Aorta (tissue), 5 donors: ENCODE results near the gene HEATR3. TPM values are rescaled to one million over a fixed set of nuclear protein-coding genes. Genes with fewer than 3 reads are reported as not detected.

Experiments used
- ATAC-seq: fragments of 200-7000 bp; cut with Tn5 transposase; one replicate; pipeline ENCODE4 v1.9.1; 2022; ENCODE audit warnings: moderate library complexity; ENCODE audit not compliant: low FRiP score
- DNase-seq, 2 donors: peaks; one replicate each; pipeline ENCODE4 v3.0.0-alpha.2; 2020
- H3K27ac ChIP-seq, 2 donors: one replicate each; pipeline ENCODE4 v1.5.1; 2013; ENCODE audit warnings: low read length in 2 of 2, mild to moderate bottlenecking in 2 of 2, moderate library complexity in 2 of 2, control low read depth in 1 of 2, inconsistent platforms in 1 of 2, low read depth in 1 of 2
- H3K27me3 ChIP-seq, 2 donors: one replicate each; pipeline ENCODE4 v1.6.1; 2013; ENCODE audit warnings: control low read depth in 1 of 2, low read length in 1 of 2, mild to moderate bottlenecking in 1 of 2, moderate library complexity in 1 of 2; ENCODE audit not compliant: insufficient read depth in 2 of 2, control insufficient read depth in 1 of 2
- H3K36me3 ChIP-seq, 2 donors: one replicate each; pipeline ENCODE4 v1.6.1; 2013; ENCODE audit warnings: control low read depth in 1 of 2, low read length in 1 of 2, mild to moderate bottlenecking in 1 of 2; ENCODE audit not compliant: insufficient read depth in 2 of 2, control insufficient read depth in 1 of 2
- H3K4me1 ChIP-seq, 2 donors: one replicate each; pipeline ENCODE4 v1.6.1; 2013; ENCODE audit warnings: low read length in 2 of 2, control low read depth in 1 of 2, mild to moderate bottlenecking in 1 of 2, moderate library complexity in 1 of 2; ENCODE audit not compliant: insufficient read depth in 2 of 2, control insufficient read depth in 1 of 2
- H3K4me3 ChIP-seq, 2 donors: one replicate each; pipeline ENCODE4 v1.5.1; 2013; ENCODE audit warnings: low read length in 2 of 2, control low read depth in 1 of 2, mild to moderate bottlenecking in 1 of 2
- H3K9me3 ChIP-seq: one replicate; pipeline ENCODE4 v1.6.1; 2013; ENCODE audit warnings: mild to moderate bottlenecking, low read length; ENCODE audit not compliant: control insufficient read depth
- WGBS, 2 donors: extraction: QIAGEN DNeasy Blood & Tissue Kit; methylation state at CpG; one replicate each; pipeline ENCODE4 v1.1.7; 2013; 5-methylcytosine and 5-hydroxymethylcytosine counted together
- intact Hi-C, 2 donors: fragments of 100-400 bp; cut with DNase I; formaldehyde crosslinking; loops; one replicate each; pipeline versions ENCODE4 v1.14.2 to v1.15.0; 2022
- polyA plus RNA-seq, 2 donors: library from polyadenylated mRNA; stranded (reverse); fragments of 200-250 nt; gene quantifications; one replicate each; pipeline ENCODE4 v1.2.3, GENCODE V29; 2013
- total RNA-seq, 2 donors: library from RNA; stranded (reverse); fragmentation: NEBNext Ultra II Directional; extraction: Animal tissue kit (Norgen Biotek cat#: 25700); gene quantifications; one replicate each; pipeline ENCODE4 v1.2.1, GENCODE V29; 2021
- donor health status: healthy with polysubstance abuse.
- donor health status: Bipolar disorder and iron deficiency.
- donor health status: DM: no; HTN: no; CAD: no.
- donor health status: DM: no; HTN: no; CAD: no.
- donor health status: DM: yes; HTN: yes; CAD: no.

Gene HEATR3
- total and polyA plus RNA-seq, 4 donors = 3.7 to 17.9 (median 7.0) TPM

DNA sequence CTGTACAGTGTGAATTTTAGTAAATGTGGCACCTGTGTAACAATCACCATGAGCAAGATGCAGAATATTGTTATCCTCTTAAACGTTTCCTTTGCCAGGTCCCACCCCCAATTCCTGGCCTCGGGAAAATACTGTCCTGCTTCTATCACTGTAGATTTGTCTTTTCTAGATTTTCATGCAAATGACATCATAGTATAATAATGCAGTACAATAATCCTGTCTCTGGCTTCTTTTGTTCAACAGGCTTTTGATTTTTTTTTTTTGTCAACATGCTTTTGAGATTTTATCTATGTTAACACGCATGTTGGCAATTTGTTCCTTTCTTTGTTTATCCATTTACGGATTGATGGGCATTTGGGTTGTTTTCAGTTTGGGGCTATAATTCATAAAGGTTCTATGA lies 20.4 kb upstream of the HEATR3 start:
- Histone ChIP-seq H3K27ac (no peak overlapping the region), H3K4me1 (no peaks in the 10 kb centered on the region), H3K4me3 (no peak overlapping the region), H3K36me3 (no peaks in the 10 kb centered on the region), H3K27me3 (no peaks in the 10 kb centered on the region), H3K9me3 (no peaks in the 10 kb centered on the region)
- WGBS, 2 donors = 15 to 24% methylated on average over 4 of the region's 4 CpGs
- ATAC-seq = no peak
- intact Hi-C loops = no loop called here
- DNase-seq = no peak

DNA sequence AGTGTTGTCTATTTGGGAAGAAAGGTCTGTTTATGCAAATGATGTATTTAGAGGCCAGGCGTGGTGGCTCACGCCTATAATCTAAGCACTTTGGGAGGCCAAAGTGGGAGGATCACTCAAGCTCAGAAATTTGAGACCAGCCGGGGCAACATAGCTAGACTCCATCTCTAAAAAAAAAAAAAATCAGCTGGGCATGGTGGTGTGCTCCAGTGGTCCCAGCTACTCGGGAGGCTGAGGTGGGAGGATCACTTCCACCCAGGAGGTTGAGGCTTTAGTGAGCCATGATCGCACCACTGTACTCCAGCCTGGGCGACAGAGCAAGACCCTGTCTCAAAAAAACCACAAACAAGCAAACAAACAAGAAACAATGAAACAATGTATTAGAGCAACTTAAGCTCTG lies 18.9 kb upstream of the HEATR3 start:
- Histone ChIP-seq H3K4me3 (no peak overlapping the region), H3K4me1 (no peaks in the 10 kb centered on the region), H3K27ac (no peak overlapping the region), H3K9me3 (no peaks in the 10 kb centered on the region), H3K36me3 (no peaks in the 10 kb centered on the region), H3K27me3 (no peaks in the 10 kb centered on the region)
- WGBS, 2 donors = 85 to 90% methylated on average over 6 of the region's 6 CpGs
- no peak for DNase-seq
- intact Hi-C loops = no loop called here
- ATAC-seq = no peak

DNA sequence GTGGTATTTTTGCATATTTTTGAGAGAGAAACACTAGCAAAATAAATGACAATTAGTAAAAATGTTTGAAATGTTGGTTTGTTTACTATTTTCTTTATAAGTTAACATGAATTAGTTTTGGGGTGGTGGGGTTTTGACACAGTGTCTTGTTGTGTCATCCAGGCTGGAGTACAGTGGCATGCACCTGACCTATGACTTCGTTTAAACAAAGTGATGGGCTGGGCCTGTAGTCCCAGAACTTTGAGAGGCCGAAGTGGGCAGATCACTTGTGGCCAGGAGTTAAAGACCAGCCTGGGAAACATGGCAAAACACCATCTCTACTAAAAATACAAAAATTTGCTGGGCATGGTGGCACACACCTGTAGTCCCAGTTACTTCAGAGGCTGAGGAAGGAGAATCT lies 17.9 kb upstream of the HEATR3 start:
- H3K4me3 ChIP-seq = no peak overlapping the region
- H3K9me3 ChIP-seq = no peaks in the 10 kb centered on the region
- ATAC-seq (no peak), DNase-seq (no peak)
- no peak overlapping the region for H3K27ac ChIP-seq
- no peaks in the 10 kb centered on the region for H3K4me1 ChIP-seq
- intact Hi-C loops = no loop called here
- H3K27me3 ChIP-seq = no peaks in the 10 kb centered on the region
- 90 to 91% methylated on average over 2 of the region's 2 CpGs for WGBS, 2 donors
- no peaks in the 10 kb centered on the region for H3K36me3 ChIP-seq

- no peaks in the 10 kb centered on the region for H3K27me3 ChIP-seq
- ATAC-seq (no peak), DNase-seq (no peak)
- no peaks in the 10 kb centered on the region for H3K4me1 ChIP-seq
- no peaks in the 10 kb centered on the region for H3K36me3 ChIP-seq
- H3K27ac ChIP-seq = no peak overlapping the region
- no peak overlapping the region for H3K4me3 ChIP-seq
- H3K9me3 ChIP-seq = no peaks in the 10 kb centered on the region
- intact Hi-C loops = no loop called here
- WGBS, 2 donors = 23 to 38% methylated on average over 2 of the region's 2 CpGs
Observed at GRCh38 chr16:50050802-50051201, 15.0 kb upstream of the HEATR3 start.

DNA sequence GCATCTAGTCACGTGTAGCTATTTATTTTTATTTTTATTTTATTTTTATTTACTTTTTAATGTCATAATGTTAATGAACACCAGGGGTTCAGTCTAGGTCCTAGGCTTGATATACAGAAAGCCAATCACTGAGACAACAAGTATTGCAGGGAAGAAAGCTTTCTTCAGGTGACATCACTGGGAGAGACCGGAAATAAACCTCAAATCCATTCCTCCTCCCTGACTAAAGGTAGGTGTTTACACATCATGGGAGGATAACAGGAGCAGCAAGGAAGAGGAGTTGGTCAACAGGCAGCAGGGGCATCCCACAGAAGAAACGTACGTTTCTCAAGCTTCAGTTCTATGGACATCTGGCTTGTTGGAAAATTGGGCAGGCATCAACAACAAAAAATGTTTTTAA lies 9.5 kb upstream of the HEATR3 start:
- no peaks in the 10 kb centered on the region for H3K4me1 ChIP-seq
- no peak for ATAC-seq
- WGBS, 2 donors = 88 to 89% methylated on average over 4 of the region's 4 CpGs
- peaks cover 2% of the 10 kb centered on the region for H3K9me3 ChIP-seq
- no peak overlapping the region for H3K4me3 ChIP-seq
- DNase-seq = no peak
- H3K27me3 ChIP-seq = no peaks in the 10 kb centered on the region
- no peaks in the 10 kb centered on the region for H3K36me3 ChIP-seq
- H3K27ac ChIP-seq = no peak overlapping the region
- intact Hi-C loops = no loop called here

GRCh38 chr16:50058091-50058771 lies 7.5 kb upstream of the HEATR3 start:
- 92 to 93% methylated on average over 28 of the region's 28 CpGs for WGBS, 2 donors
- intact Hi-C loops = no loop called here
- H3K9me3 ChIP-seq = peaks cover 2% of the 10 kb centered on the region
- no peak for DNase-seq
- H3K4me3 ChIP-seq = no peak overlapping the region
- H3K36me3 ChIP-seq = no peaks in the 10 kb centered on the region
- no peaks in the 10 kb centered on the region for H3K4me1 ChIP-seq
- ATAC-seq = no peak
- no peak overlapping the region for H3K27ac ChIP-seq
- H3K27me3 ChIP-seq = no peaks in the 10 kb centered on the region

DNA sequence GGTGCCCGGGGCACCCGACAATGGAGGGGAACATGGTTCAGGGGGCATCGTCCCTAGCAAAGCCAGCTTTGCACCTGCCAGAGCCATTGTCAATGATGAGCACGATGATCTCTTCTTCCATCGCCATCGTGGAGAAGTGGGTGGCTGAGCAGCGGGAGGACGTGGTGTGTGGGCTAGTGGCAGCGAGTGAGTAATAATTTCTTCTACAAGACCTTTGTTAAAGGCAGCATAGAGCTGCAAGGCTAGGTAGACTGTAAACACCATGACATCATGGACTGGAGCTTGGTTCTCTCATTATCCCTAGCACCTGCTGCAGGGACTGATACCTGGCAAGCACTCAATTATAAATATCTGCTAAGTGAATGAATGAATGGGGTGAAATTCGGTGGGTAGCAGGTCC lies 6.7 kb upstream of the HEATR3 start:
- ATAC-seq (no peak), DNase-seq (no peak)
- no peak overlapping the region for H3K27ac ChIP-seq
- WGBS, 2 donors = 87 to 89% methylated on average over 10 of the region's 10 CpGs
- peaks cover 2% of the 10 kb centered on the region for H3K9me3 ChIP-seq
- no peak overlapping the region for H3K4me3 ChIP-seq
- no peaks in the 10 kb centered on the region for H3K4me1 ChIP-seq
- intact Hi-C loops = no loop called here
- no peaks in the 10 kb centered on the region for H3K27me3 ChIP-seq
- H3K36me3 ChIP-seq = no peaks in the 10 kb centered on the region

GRCh38 chr16:50059669-50060068 lies 6.1 kb upstream of the HEATR3 start:
- H3K36me3 ChIP-seq = no peaks in the 10 kb centered on the region
- no peak overlapping the region for H3K4me3 ChIP-seq
- H3K9me3 ChIP-seq = peaks cover 2% of the 10 kb centered on the region
- H3K27ac ChIP-seq = no peak overlapping the region
- DNase-seq (no peak), ATAC-seq (no peak)
- intact Hi-C loops = loop anchor here in 1 of 2 donors (10.0 kb wide), 1 partner anchor 95 kb away; the partner anchor contains the start of gene TENT4B
- no peaks in the 10 kb centered on the region for H3K27me3 ChIP-seq
- no peaks in the 10 kb centered on the region for H3K4me1 ChIP-seq
- WGBS, 2 donors = 70 to 71% methylated on average over 3 of the region's 3 CpGs

DNA sequence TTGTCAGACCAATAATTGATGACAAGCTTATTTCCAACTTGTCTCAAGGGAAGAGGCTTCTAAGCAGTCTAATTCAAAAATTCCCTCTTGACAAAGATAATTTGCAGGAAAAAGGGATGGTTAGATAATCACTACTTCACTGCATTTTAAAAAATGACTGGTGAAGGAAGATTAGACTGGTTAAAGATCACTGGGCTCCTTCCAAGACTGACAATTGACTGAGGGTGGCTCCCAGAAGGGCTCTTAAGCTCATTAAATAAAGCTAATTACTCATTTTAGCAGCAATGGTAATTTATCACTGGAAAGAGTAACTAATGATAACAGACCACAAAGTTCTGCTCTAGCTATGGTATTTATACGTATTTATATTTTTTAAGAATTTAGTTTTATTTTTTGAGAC lies 4.4 kb upstream of the HEATR3 start:
- 28 to 79% methylated on average over 1 of the region's 1 CpG for WGBS, 2 donors
- Histone ChIP-seq H3K36me3 (no peaks in the 10 kb centered on the region), H3K4me1 (no peaks in the 10 kb centered on the region), H3K4me3 (no peak overlapping the region), H3K9me3 (peaks cover under 1% of the 10 kb centered on the region), H3K27ac (no peak overlapping the region), H3K27me3 (no peaks in the 10 kb centered on the region)
- DNase-seq (no peak), ATAC-seq (no peak)
- intact Hi-C loops = loop anchor here in 1 of 2 donors (10.0 kb wide), 1 partner anchor 93 kb away; the partner anchor contains the start of gene TENT4B
